Measurements from ENCODE around the gene MRM2.

The MRM2 gene

GRCh38 chr7:2245883-2246675, 4.1 kb upstream of the MRM2 start:
- no peak for DNase-seq

- no peak for DNase-seq
Observed at GRCh38 chr7:2244404-2244995, 2.5 kb upstream of the MRM2 start.

GRCh38 chr7:2243458-2243857, 1.5 kb upstream of the MRM2 start:
- DNase-seq, result no peak

GRCh38 chr7:2242541-2243429, 780 bp upstream of the MRM2 start:
- no peak for DNase-seq

GRCh38 chr7:2239242-2239641, 2.8 kb downstream of the MRM2 start:
- DNase-seq, result no peak

- no peak for DNase-seq
Observed at GRCh38 chr7:2237109-2237602, 4.8 kb downstream of the MRM2 start.

GRCh38 chr7:2233926-2234325, 8.1 kb downstream of the MRM2 start:
- no peak for DNase-seq

GRCh38 chr7:2232766-2233520, 9.1 kb downstream of the MRM2 start, which contains the start of gene MAD1L1:
TSS of gene MAD1L1 (minus strand) at chr7:2232945. CDS start at chr7:2230133, 2,812 bp downstream.
- peak; percentile 93 for DNase-seq

GRCh38 chr7:2231992-2232765, 9.8 kb downstream of the MRM2 start:
- DNase-seq, result no peak

GRCh38 chr7:2230882-2231281, 11.1 kb downstream of the MRM2 start:
- no peak for DNase-seq

GRCh38 chr7:2230226-2230625, 11.8 kb downstream of the MRM2 start:
- DNase-seq, result no peak

- no peak for DNase-seq
Observed at GRCh38 chr7:2229467-2229866, 12.5 kb downstream of the MRM2 start.

GRCh38 chr7:2228921-2229320, 13.1 kb downstream of the MRM2 start:
- DNase-seq, result no peak

- DNase-seq, result no peak
Observed at GRCh38 chr7:2227699-2228098, 14.3 kb downstream of the MRM2 start.

GRCh38 chr7:2225830-2226229, 16.2 kb downstream of the MRM2 start:
- DNase-seq, result no peak

- no peak for DNase-seq
Observed at GRCh38 chr7:2225336-2225735, 16.7 kb downstream of the MRM2 start.

- no peak for DNase-seq
Observed at GRCh38 chr7:2224934-2225333, 17.1 kb downstream of the MRM2 start.

GRCh38 chr7:2224491-2224928, 17.5 kb downstream of the MRM2 start:
- no peak for DNase-seq

- DNase-seq, result no peak
Observed at GRCh38 chr7:2223321-2223720, 18.7 kb downstream of the MRM2 start.

GRCh38 chr7:2222516-2222915, 19.5 kb downstream of the MRM2 start:
- DNase-seq, result no peak

GRCh38 chr7:2220954-2221353, 21.1 kb downstream of the MRM2 start:
- no peak for DNase-seq

- DNase-seq, result no peak
Observed at GRCh38 chr7:2220506-2220905, 21.5 kb downstream of the MRM2 start.
